HG03432 (cell line): ENCODE measurements around the gene ZMYND12.

ENCODE experiments used
- ATAC-seq: cut with Tn5 transposase; IDR thresholded peaks from one replicate; pipeline ENCODE4 v1.9.1; 2021; ENCODE audit warnings: mild to moderate bottlenecking, moderate library complexity; ENCODE audit not compliant: unreplicated experiment

Gene ZMYND12

DNA sequence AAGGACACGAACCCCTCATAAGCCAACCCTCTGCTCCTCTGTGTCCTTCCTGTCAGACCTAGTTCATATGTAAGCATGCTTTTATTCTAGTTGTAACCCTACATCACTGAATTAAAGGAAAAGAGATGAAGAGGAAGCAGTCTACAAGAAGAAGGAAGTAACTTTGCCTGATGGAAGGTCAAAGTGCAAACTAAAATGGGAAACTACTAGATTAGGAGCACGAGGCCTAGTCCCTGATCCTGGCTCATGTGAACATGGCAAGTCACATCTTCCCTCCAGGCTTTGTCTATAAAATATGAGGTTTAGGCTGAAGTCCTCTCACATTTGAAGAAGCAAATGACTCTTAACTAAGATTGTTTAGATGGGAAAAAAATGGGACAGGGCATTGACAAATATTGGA lies 13.2 kb downstream of the ZMYND12 start:
- ATAC-seq, result no peak

DNA sequence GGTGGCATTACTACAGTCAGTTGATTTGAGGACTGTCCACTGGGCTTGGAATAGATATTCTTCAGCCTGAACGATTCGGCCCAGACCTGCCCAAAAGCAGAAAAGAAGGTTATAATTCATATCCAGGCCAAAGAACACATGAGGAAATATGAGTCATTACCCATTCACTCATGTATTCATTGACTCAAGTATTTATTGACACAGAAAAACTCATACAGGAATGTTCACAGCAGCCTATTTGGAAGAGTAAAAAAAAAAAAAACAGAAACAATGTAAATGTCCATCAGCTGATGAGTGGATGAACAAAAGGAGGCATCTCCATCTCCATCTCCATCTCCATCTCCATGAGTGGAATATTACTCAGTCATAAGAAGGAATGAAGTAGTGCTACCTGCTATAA lies 15.9 kb downstream of the ZMYND12 start:
- ATAC-seq, result no peak

DNA sequence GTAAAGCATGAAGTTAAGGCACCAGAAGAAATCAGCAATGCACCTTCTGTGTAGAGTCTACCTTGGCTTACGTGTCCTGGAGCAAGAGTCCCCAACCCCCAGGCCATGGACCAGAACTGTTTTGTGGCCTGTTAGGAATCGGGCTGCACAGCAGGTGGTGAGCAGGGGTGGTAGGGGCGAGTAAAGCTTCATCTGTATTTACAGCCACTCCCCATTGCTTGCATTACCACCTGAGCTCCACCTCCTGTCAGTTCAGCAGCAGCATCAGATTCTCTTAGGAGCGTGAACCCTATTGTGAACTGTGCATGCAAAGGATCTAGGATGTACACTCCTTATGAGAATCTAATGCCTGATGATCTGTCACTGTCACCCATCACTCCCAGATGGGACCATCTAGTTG lies 21.5 kb downstream of the ZMYND12 start:
- ATAC-seq, result no peak

DNA sequence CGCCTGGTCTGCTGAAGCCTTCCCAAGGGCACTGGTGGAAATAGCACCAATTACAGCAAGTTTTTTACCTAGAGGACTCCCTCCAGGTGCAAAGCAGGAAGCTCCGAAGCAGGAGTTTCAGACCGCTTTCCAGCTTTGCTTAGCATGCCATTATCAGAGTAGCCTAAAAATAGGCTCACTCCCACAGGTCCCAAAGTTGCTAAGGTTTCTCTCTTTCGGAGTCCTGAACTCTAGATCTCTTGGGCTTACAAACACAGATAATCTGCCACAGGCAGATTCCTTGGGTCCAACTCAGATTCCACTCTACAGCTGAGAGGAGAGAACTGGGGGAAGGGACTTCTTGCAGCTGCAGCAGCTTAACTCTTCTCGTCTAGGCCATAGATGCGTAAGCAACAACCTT lies 22.5 kb downstream of the ZMYND12 start:
- ATAC-seq, result no peak

DNA sequence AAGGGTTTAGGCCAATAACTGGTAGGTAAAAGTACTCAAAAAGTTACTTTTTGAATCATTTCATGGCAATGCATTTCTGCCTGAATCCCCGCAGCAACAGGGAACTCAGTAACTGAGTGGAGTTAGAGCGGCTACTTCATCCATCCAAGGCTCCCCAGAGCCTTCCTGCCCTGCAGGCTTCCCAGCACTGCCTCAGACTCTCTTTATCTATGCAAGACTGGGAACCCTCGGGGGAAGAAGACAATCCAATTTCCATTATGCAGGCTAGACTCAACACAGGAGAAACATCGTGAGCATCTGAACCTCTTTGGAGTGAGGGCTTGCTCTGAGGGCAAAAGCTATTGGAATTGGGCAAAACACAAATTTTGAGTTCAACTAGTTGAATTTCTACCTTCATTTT lies 23.1 kb downstream of the ZMYND12 start:
- no peak for ATAC-seq

DNA sequence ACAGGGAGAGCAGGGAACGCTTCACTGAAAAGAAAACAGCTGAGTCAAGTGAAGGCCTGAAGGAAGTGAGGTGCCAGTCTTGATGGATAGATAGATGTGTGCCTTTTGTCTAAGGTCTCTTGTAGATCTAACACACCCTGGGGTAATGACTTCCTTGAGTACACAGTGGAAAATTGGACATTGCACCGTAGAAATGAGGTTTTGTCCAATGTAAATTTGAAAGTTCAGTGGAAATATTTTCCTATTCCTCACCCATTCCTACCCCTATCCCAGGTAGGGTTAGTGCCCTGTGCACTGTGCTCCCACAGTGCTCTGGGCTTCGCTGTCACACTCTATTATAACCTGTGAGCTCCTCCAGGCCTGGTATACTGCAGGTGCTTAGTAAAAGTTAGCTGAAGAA lies 24.3 kb downstream of the ZMYND12 start:
- no peak for ATAC-seq

DNA sequence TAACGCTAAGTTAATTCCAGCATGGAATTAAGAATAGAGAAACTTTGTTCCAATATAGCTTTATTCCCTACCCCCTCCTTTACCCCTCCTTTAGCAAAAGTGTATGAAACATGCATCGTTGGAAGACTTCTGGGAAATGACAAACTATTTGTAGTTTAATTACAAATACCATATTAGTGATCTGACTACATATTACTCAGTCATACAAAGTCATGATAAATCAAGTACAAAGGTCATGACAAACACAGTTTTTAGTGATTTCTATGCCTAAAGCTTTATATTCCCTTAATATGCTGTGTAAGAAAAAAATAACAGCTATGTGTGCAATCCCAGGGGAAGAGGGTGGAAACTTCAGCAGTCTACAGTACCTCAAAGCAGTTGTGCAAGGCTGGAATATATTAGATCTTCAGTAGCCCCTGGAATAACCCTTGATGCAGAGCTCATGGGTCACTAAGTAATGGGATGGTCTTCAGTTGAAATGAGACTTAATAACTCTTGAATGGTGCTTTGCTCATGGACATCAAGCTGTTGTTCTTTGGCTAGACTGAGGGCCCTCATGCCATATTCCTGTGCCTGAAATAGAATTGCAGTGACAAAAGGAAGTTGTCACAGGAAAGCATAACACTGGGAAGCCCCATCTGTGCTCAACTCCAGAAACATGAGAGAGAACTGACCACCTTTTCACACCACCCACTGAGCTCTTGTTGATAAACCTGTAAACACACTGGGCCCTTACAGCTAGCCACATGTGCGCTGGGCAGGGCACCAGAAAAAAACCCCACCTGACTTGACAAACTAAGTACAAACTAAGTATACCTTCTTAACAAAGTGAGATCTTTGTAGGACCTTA lies 25.3 kb downstream of the ZMYND12 start:
- no peak for ATAC-seq

DNA sequence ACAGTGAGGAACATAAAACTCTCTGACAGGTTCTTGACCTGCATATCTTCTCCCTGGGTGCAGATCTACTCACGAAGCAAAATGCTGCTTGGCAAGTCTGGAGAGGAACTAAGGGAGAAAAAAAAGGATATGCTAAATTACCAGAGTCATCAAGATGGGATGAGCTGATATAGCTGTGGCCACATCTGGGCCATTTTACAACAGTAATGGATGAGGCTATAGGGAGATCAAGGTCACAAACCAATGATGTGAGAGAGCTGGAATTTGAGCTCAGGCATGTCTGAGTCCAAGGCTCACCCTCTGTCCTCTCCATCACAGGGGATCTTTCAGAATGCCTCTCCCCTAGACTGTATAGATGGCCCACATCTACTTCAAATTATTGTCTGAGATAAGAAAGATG lies 26.2 kb downstream of the ZMYND12 start:
- no peak for ATAC-seq

DNA sequence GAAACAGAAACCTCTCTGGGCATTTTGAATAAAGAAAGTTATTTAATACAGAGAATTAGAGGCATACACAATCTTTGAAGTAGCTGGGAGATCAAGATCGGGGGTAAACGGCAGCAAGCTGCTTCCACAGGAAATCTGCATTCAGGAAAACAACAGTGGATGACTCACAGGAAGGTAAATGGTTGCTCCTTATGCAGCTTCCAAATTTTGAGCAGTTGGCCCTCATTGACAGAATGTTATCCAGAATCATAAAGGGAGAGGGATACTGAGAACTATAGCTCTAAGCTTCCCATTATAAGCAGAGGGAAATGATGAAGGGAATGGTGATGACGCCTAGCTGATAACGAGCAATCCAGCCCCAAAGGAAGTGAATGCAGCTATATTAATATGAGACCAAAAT lies 28.6 kb downstream of the ZMYND12 start:
- no peak for ATAC-seq

DNA sequence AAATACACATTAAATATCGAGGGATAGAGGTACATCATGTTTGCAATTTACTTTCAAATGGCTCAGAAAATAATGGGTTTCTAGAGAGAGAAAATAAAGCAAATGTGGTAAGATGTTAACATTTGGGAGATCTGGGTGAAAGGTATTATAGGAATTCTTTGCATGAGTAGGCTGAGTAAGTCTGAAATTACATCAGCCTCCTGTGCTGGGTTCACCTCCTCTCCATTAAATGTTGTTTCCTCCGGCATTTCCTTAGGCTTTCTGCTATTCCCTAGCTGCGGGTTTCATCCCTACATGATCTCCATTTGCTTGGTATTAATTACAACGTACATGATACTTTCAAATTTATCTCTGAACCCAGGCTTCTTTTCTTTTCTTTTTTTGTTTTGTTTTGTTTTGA lies 31.6 kb downstream of the ZMYND12 start:
- no peak for ATAC-seq

DNA sequence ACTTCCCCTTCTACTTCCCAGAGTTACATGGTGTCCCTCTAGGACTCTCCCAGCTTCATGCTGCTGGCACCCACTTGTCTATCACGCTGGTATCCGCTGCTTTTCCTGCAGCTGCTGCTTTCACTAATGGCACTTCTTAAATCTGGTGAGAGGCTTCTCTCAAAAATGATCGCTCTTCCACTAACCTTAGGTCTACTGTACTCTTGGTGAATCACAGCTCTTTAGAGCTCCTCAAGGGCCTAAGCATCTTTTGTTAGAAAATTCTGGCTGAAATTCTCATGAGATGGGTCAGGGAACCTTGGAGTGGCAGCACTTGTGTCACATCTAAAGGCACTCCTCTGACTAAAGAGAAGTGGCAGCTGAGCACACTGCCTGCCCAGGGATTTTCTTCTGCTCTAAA lies 32.1 kb downstream of the ZMYND12 start:
- ATAC-seq, result no peak

DNA sequence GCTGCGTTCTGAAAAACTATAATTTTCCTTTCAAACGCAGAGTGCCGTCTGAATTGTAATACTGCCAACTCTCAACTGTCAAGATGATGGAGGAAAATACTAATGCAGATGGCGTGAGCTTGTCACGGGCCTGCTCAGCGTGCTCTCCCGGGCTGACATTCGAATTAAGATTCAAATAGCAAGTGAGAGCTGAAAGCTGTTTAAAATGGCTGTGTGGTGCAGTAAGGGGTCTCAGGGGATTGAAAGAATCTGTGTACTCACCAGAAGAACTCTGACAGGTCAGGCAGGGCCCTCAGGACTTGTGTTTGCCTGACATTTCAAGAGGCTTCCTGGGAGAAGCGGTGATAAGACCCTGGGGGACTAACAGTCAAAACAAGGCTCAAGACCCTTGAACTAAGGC lies 33.1 kb downstream of the ZMYND12 start:
- ATAC-seq, result no peak

DNA sequence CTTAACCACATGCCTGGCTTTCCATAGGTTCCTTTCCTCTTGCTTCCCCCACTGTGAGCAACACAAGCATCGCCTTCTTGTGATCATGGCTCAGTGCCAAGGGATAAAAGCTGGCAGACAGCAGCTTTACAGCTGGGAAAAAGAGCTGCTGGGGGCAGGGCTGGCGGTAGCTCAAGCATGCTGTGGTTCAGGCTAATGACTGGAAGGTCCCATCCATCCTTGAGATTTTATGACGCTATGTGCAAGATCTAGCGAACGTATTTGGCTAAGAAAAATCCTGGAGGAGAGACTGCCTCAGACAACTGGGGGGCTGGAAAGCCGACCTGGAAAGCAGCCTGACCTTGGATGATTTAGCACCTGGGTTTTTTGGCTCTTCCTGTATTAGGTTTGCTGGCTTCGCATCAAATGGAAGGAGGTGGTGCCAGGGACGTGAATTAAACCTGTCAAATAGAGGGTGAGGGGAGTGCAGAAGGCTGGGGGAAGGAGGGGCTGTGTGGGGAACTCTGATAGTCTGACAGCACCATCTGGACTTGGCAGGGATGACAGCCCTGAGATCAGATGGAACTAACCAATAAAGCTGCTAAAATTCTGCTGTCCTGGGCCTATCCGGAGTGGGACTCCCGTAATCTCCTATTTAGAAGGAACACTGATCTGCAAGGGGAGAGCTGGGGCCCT lies 34.8 kb downstream of the ZMYND12 start:
- no peak for ATAC-seq

DNA sequence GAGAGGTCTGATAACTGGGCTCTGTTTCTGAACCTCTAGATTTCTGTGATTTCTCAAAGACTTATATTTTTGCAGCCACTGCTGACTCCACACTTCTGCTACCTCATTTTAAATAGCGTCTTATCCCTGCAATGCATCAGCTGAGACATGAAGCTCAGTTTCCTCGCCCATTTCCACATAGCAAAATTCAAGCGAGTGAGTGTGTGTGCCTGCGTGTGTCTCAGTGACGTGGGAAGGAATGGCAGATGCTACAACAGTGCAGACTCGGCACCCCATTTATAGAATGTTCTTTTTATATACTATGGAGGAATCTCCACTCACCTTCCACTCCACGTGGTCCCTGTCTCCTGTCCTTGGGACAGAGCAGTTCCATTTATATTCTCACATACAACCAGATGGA lies 35.7 kb downstream of the ZMYND12 start:
- no peak for ATAC-seq

DNA sequence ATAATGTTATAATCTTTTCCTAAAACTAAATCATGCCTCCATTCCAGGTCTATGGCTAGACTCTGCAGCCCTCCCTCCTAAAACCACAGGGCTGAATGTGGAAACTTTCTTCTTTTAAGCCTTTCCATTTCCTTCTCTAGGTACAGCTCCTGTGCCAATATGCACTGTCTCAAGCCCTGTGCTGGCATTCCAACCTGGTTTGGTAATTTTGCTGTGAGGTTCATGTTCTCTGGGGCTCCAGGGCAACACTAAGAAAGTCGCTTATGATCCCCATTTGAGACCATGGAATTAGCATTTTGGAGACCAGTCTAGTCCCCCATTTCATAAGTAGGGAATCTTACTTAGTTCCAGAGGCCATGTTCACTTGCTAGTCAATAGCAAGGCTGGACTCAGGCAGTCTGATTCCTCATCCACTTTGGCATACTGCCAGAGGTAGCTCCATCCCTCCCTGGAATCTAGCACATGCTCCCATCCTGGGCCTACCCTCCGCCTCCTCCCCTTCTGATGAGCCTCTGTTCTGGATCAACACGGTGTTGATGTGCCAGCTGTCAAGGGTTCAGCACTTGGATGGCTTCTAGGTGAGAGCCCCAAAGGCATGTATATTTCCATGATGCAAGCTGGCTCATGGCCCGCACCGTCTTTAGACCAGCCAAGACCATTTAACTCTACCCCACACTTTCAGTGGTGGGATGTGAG lies 36.5 kb downstream of the ZMYND12 start:
- ATAC-seq, result no peak

DNA sequence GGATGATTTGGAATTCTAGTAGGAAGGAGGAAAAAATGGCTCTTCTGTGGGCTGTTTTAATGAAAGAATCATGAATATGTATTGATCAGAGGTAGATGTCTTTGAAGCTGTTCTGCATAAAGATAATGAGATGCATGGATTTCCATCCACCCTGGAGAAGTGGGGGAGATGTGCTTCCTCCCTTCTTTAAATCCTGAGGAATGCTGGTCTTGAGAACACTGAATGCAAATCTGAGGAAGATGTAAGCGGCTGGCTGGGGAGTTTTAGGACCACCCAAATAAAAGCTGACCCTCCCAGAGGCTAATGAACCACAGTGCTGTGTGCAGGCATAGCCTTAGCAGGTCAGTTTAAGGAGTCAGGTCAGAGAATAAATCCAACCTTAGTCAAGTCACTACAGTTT lies 37.3 kb downstream of the ZMYND12 start:
- ATAC-seq, result no peak

DNA sequence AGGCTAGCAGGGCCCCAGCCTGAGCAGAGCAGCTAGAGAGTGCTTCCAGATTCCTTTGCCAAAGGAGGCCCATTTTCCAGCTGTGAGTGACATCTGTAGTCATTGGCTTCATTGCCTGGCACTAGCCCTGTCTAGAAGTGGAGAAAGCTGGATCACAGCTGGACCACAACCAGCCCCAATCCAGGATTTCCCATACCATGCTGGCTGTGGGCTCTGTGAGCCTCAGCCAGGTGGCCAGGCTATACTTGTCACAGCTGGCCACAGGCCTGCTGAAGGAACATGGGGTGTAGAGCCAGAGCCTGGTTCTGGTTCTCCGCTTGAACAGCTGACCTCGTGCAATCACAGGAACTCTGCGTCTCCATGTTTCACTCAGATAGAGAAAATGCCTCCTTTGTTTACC lies 38.7 kb downstream of the ZMYND12 start:
- ATAC-seq, result no peak

DNA sequence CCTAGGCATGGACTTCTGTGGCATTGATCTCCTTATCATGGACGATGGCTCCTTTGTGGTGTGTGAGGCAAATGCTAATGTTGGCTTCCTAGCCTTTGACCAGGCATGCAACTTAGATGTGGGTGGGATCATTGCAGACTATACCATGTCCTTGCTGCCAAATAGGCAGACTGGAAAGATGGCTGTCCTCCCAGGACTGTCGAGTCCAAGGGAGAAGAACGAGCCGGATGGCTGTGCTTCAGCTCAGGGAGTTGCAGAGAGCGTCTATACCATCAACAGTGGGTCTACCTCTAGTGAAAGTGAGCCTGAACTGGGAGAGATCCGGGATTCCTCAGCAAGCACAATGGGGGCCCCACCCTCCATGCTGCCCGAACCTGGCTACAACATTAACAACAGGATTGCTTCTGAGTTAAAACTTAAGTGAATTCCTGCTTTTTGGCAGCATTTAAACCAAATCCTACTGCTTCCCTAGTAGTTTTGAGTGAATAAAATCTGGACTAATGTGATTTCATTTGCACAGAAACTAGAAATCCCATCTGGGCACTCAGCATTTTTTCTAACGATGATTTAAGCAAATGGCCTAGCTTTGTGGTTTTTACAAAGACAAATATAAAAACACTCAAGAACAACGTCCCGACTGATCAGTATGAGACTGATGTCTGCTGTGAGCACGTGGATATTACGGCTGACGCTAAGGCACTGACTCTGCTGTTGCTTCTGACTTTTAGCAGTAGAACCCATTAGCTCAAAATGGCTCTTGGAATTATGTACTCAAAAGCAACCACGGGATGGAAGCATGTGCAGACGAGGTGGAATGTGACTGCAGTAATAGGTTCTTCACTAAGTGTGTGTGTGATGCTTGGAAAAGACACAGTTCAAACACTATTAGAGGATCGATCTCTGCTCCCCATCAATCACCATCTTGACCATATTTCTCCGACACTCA lies 41.0 kb downstream of the ZMYND12 start:
- no peak for ATAC-seq

DNA sequence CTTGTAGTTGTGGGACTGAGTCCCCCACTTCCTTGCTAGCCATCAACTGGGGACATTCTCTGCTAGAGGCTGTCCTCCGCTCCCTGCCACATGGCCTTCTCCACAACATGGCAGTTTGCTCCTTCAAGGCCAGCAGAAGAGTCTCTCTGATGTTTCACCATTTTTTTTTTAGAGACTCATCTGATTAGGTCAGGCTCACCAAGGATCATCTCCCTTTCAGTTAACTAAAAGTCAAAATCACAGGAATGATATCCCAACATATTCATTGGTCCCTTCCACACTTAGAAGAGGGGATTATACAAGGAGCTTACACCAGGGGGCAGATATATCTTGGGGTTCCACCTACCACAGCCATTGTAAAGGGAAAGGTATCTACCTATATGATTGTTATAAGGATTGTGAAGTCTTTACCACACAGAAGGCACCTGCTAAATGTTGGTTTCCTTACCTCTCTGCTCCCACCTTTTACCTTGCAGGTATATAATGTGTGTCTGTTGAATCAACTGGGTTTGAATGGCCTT lies 51.9 kb downstream of the ZMYND12 start:
- ATAC-seq, result no peak

DNA sequence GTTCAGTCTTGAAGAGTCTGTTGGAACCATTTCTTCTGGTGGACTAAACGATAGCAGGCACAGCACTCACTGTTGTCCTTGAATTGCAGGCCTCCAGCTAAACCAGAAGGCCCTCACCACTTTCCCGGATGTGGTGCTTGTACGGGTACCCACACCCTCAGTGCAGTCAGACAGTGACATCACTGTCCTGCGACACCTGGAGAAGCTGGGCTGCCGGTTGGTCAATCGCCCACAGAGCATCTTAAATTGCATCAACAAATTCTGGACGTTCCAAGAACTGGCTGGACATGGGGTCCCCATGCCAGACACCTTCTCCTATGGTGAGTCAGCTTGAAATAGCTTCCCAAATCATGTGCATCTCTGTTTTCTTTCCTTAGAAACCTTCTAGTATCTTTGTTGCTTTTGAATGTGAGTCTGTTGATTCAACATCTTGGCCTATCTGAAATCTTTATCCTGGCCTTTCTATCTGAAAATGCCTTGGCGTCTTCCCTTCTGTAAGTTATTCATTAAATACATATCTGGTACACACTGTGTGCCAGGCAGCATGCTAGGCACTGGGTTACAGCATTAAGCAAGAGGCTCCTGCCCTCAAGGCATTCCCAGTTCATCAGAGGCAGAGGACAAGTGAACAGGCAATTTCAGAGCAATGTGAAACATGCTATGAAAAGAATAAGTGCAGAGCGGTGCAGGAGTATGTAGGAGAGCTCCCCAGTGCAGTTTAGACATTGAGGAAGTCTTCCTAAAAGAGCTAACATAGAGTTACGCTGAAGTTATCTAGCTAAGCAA lies 56.3 kb downstream of the ZMYND12 start:
- ATAC-seq, result no peak
